ENCODE results near the gene LRRC41. TPM values are rescaled to one million over a fixed set of nuclear protein-coding genes. Genes with fewer than 3 reads are reported as not detected.
"Not testable (repeated sequence)": the region's sequence is repeated elsewhere in the genome, so short reads cannot be mapped to it uniquely, and the experiment has no call there.

The LRRC41 gene
- total and polyA plus RNA-seq, 2 experiments from 2014 or later, result 103 to 133 TPM

GRCh38 chr1:46325285-46326076, 22.1 kb upstream of the LRRC41 start:
- H3K4me3 ChIP-seq; H2AFZ ChIP-seq; H3K36me3 ChIP-seq (ENCODE audit: low read depth); H3K27ac ChIP-seq; H3K4me1 ChIP-seq (ENCODE audit: insufficient read depth); H3K4me2 ChIP-seq (ENCODE audit: unreplicated experiment); in situ Hi-C loops (cut with MboI); H3K27me3 ChIP-seq (replicated peaks; ENCODE audit: insufficient read depth); H3K9me3 ChIP-seq (ENCODE audit: low read depth); DNase-seq; H3K79me2 ChIP-seq (ENCODE audit: insufficient read depth); H4K20me1 ChIP-seq (ENCODE audit: insufficient read depth); H3K9ac ChIP-seq; H3K9me2 ChIP-seq (ENCODE audit: insufficient read depth); H3F3A ChIP-seq (ENCODE audit: insufficient read depth): not testable (repeated sequence)
- WGBS, 2 experiments (ENCODE audit: low coverage in 1 of 2, low lambda C conversion rate in 2 of 2, missing lambda C conversion rate in 2 of 2), result 85 to 86% methylated on average over 11 of the region's 11 CpGs

- H3K9ac ChIP-seq; H3K4me1 ChIP-seq (ENCODE audit: insufficient read depth); H3K4me2 ChIP-seq (ENCODE audit: unreplicated experiment); H3K4me3 ChIP-seq; H3K9me3 ChIP-seq (ENCODE audit: low read depth); in situ Hi-C loops (cut with MboI); H3K27ac ChIP-seq; H2AFZ ChIP-seq; H3K9me2 ChIP-seq (ENCODE audit: insufficient read depth); DNase-seq; H3K36me3 ChIP-seq (ENCODE audit: low read depth); H3F3A ChIP-seq (ENCODE audit: insufficient read depth); H3K27me3 ChIP-seq (replicated peaks; ENCODE audit: insufficient read depth); H4K20me1 ChIP-seq (ENCODE audit: insufficient read depth); H3K79me2 ChIP-seq (ENCODE audit: insufficient read depth): not testable (repeated sequence)
- WGBS, 2 experiments (ENCODE audit: low coverage in 1 of 2, low lambda C conversion rate in 2 of 2, missing lambda C conversion rate in 2 of 2), result 83 to 87% methylated on average over 6 of the region's 6 CpGs
These were observed 18.8 kb upstream of the LRRC41 start for GRCh38 chr1:46322191-46322590.

- H3K4me3 ChIP-seq; H2AFZ ChIP-seq; H3F3A ChIP-seq (ENCODE audit: insufficient read depth); H3K79me2 ChIP-seq (ENCODE audit: insufficient read depth); H3K4me2 ChIP-seq (ENCODE audit: unreplicated experiment); H3K9me2 ChIP-seq (ENCODE audit: insufficient read depth); H3K9me3 ChIP-seq (ENCODE audit: low read depth); H3K9ac ChIP-seq; H3K27ac ChIP-seq; H3K27me3 ChIP-seq (replicated peaks; ENCODE audit: insufficient read depth); DNase-seq; H3K36me3 ChIP-seq (ENCODE audit: low read depth); H3K4me1 ChIP-seq (ENCODE audit: insufficient read depth); H4K20me1 ChIP-seq (ENCODE audit: insufficient read depth); in situ Hi-C loops (cut with MboI): not testable (repeated sequence)
- 74 to 75% methylated on average over 13 of the region's 13 CpGs for WGBS, 2 experiments (ENCODE audit: low coverage in 1 of 2, low lambda C conversion rate in 2 of 2, missing lambda C conversion rate in 2 of 2)
These were observed 16.8 kb upstream of the LRRC41 start for GRCh38 chr1:46319960-46320914.

GRCh38 chr1:46319301-46319700, 15.9 kb upstream of the LRRC41 start:
- H3K9me2 ChIP-seq (ENCODE audit: insufficient read depth); H3K79me2 ChIP-seq (ENCODE audit: insufficient read depth); H3K27ac ChIP-seq; H2AFZ ChIP-seq; H3K4me2 ChIP-seq (ENCODE audit: unreplicated experiment); H3F3A ChIP-seq (ENCODE audit: insufficient read depth); H3K9ac ChIP-seq; H3K36me3 ChIP-seq (ENCODE audit: low read depth); H4K20me1 ChIP-seq (ENCODE audit: insufficient read depth); H3K27me3 ChIP-seq (replicated peaks; ENCODE audit: insufficient read depth); H3K4me3 ChIP-seq; DNase-seq; H3K4me1 ChIP-seq (ENCODE audit: insufficient read depth); H3K9me3 ChIP-seq (ENCODE audit: low read depth); in situ Hi-C loops (cut with MboI): not testable (repeated sequence)
- WGBS, 2 experiments (ENCODE audit: low coverage in 1 of 2, low lambda C conversion rate in 2 of 2, missing lambda C conversion rate in 2 of 2), result 96 to 98% methylated on average over 6 of the region's 6 CpGs

- Histone ChIP-seq H3K27ac (no peak overlapping the region), H3K9me3 (ENCODE audit: low read depth) (no peaks in the 10 kb centered on the region), H3K27me3 (replicated peaks; ENCODE audit: insufficient read depth) (no peaks in the 10 kb centered on the region), H3K79me2 (ENCODE audit: insufficient read depth) (peaks cover 5% of the 10 kb centered on the region), H3K9ac (no peak overlapping the region), H3K4me1 (ENCODE audit: insufficient read depth) (0 out of 2 replicates have a peak, but pooled peaks cover 4% of the 10 kb centered on the region), H3K9me2 (ENCODE audit: insufficient read depth) (no peaks in the 10 kb centered on the region), H3K4me2 (ENCODE audit: unreplicated experiment) (no peak overlapping the region), H3F3A (ENCODE audit: insufficient read depth) (peaks cover 5% of the 10 kb centered on the region), H4K20me1 (ENCODE audit: insufficient read depth) (no peaks in the 10 kb centered on the region), H2AFZ (no peak overlapping the region), H3K36me3 (ENCODE audit: low read depth) (peaks cover 22% of the 10 kb centered on the region), H3K4me3 (no peak overlapping the region)
- TF ChIP-seq EZH2 (IDR thresholded peaks at IDR 0.05; ENCODE audit: insufficient read depth, poor library complexity, severe bottlenecking) (no peak), EZH2phosphoT487 (IDR thresholded peaks at IDR 0.05; ENCODE audit: insufficient read depth, low read depth) (no peak)
- 95 to 100% methylated on average over 1 of the region's 1 CpG for WGBS, 2 experiments (ENCODE audit: low coverage in 1 of 2, low lambda C conversion rate in 2 of 2, missing lambda C conversion rate in 2 of 2)
- DNase-seq, result no peak
- in situ Hi-C loops (cut with MboI), result no loop called here
These were observed 13.9 kb upstream of the LRRC41 start for GRCh38 chr1:46317323-46317722.

All from GM23248 (cell line).